Dendritic cell treated with granulocyte-macrophage colony-stimulating factor and Interleukin-4, amounts not matched to agents 40 ng/mL and 50 ng/mL, for 4 days (primary cell): ENCODE measurements around the gene DND1.
A peak's percentile ranks its signal among the peaks of the same experiment; 100 is the strongest.
"Not testable (repeated sequence)": the region's sequence is repeated elsewhere in the genome, so short reads cannot be mapped to it uniquely, and the experiment has no call there.

Source experiments
- H3K27ac Mint-ChIP-seq: one replicate; pipeline ENCODE4 v1.8.0; 2022; ENCODE audit warnings: mild to moderate bottlenecking, mixed read lengths
- H3K27me3 Mint-ChIP-seq: one replicate; pipeline ENCODE4 v1.8.0; 2022; ENCODE audit warnings: mild to moderate bottlenecking, mixed read lengths
- H3K36me3 Mint-ChIP-seq: one replicate; pipeline ENCODE4 v1.8.0; 2022; ENCODE audit warnings: low read depth, mixed read lengths
- H3K4me1 Mint-ChIP-seq: one replicate; pipeline ENCODE4 v1.8.0; 2022; ENCODE audit warnings: low read depth, mixed read lengths
- H3K4me3 Mint-ChIP-seq: one replicate; pipeline ENCODE4 v1.8.0; 2022; ENCODE audit warnings: mild to moderate bottlenecking, moderate library complexity, mixed read lengths
- H3K9me3 Mint-ChIP-seq: one replicate; pipeline ENCODE4 v1.8.0; 2022; ENCODE audit warnings: mixed read lengths
- intact Hi-C: fragments of 100-400 bp; cut with micrococcal nuclease; formaldehyde crosslinking; loops from one replicate; pipeline ENCODE4 v1.15.0; 2022

Gene DND1

DNA sequence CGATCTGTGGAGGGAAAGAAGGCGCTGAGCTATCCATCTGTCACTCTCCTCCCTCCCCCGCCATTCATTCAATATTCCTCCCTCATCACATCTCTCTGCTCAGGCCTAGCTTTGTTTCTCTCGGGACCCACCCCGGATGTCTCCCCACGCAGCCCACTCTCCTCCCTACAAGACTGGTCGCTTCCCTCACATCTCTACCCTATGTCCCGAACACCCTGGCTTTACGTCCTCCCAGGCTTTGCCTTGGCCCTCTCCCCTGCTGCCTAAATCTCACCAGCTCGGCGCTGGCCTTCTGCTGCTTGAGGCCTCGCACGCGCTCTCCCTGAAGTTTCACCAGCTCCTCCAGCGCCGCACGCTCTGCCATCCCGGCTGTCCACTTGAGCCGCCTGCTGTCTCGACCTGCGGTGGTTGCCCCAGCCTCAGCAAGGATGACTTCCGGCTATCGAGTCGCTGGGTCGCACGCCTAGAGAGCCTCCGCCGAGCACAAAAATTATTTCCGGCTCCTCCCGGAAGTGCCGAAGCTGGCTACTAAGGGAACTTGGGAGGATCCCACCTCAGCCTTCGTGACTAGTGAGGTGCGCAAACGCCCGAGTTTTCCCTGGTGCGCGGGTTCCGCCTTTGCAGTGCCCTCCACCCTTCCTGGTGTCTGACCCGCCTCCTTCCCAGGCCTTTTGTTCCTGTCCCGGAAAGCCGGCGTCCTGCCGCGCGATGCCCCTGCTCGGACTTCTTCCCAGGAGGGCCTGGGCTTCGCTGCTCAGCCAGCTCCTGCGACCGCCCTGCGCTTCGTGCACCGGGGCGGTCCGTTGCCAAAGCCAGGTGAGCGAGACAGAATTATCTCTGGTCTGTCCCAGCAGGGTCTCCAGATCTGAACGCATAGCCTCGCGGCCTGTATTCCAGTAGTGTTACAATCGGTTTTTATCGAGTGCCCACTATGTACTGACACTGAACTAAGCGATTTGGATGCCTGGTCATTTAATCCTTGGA, 17.9 kb upstream of the DND1 start, which contains the start of the genes HARS1 and HARS2:
Gene HARS1 (minus strand): TSS at position 430 of the 984 bp plus-strand sequence. CDS start 66 bp downstream, at position 364.
Gene HARS2 (plus strand): TSS at position 515 of the 984 bp plus-strand sequence. CDS start 194 bp downstream, at position 709.
- Mint-ChIP-seq H3K36me3 (peaks cover 74% of the 10 kb centered on the region), H3K4me1 (peaks cover 26% of the 10 kb centered on the region), H3K27me3 (no peaks in the 10 kb centered on the region), H3K9me3 (no peaks in the 10 kb centered on the region), H3K4me3 (peak within 1 kb of the TSS; percentile 98), H3K27ac (peak within 1 kb of the TSS; percentile 92)
- intact Hi-C loops, result loop anchor here (1.0 to 10.0 kb wide), 4 partner anchors 27 to 286 kb away; partner anchors contain the start of genes ANKHD1, EIF4EBP3, IK and NDUFA2

DNA sequence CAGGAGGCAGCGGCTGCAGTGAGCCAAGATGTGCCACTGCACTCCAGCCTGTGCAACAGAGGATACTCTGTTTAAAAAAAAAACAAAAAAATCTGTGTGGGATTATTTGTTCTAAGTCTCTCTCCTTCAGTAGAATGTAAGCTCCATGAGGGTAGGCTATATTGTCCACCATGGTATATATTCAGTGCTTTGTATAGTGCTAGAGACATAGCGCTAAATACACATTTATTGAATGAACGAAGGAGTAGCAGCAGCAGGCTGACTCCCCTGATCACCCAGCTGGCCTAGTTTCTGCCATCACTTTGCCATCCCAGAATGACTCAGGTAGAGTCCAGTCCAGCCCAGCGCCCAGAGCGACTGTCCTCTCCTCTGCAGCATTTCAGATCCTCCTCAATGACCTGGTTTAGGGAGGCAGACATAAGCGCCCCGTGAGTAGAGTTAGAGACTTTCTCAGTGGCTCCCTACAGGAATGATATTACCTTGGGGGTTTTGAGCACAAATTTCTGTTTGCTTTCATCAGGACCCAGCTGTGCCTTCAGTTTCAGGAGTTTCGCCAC, 17.1 kb upstream of the DND1 start:
- Mint-ChIP-seq H3K4me1 (peaks cover 26% of the 10 kb centered on the region), H3K4me3 (peak overlapping the region; percentile 98), H3K27ac (peak overlapping the region; percentile 92), H3K9me3 (no peaks in the 10 kb centered on the region), H3K36me3 (peaks cover 74% of the 10 kb centered on the region), H3K27me3 (no peaks in the 10 kb centered on the region)
- intact Hi-C loops, result loop anchor here (2.0 to 10.0 kb wide), 3 partner anchors 43 to 286 kb away; partner anchors contain the start of genes ANKHD1, EIF4EBP3, IK and NDUFA2

DNA sequence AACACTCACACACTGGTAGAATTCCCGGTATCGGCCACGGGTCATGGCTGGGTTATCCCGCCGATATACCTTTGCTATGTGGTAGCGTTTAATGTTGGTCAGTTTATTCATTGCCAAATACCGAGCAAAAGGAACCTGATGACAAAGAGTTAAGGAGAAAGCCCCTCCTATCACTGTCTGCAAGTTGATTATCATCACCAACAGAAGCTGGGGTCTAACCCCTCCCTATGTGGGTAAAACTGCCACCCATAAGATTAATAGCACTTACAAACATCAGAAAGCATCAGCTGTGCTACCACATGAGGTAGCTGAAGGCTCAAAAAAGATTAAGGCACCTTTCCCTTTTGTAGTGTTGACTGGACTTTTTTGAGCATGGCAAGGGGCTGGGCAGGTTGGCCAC, 5.6 kb upstream of the DND1 start:
- H3K36me3 Mint-ChIP-seq, result peaks cover 95% of the 10 kb centered on the region

DNA sequence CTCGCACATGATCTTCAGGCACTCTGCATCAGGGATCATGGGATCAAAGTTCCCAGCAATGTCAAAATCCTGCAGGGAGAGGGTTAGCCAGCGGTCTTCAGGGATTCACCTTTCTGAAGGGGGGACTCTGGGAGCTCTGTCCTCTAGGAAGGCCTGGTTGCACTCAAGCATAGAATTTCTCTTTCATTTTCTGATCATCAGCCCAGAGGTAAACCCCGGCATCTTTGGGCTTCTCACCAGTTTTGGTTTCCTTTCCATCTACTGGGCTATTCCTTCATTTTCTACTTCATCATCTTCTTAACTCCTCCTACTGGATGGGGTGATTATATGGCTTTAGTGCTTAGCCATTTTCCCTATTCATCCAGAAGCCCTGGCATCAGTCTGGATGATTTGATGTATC, 4.6 kb upstream of the DND1 start:
- intact Hi-C loops, result no loop called here
- Mint-ChIP-seq H3K9me3 (no peaks in the 10 kb centered on the region), H3K27me3 (no peaks in the 10 kb centered on the region), H3K4me3 (no peak overlapping the region), H3K27ac (no peak overlapping the region), H3K36me3 (peaks cover 95% of the 10 kb centered on the region), H3K4me1 (no peaks in the 10 kb centered on the region)

More for the DNA sequence above, 5.6 kb upstream of the DND1 start:
- no peak overlapping the region for H3K4me3 Mint-ChIP-seq
- H3K9me3 Mint-ChIP-seq, result no peaks in the 10 kb centered on the region
- no peaks in the 10 kb centered on the region for H3K27me3 Mint-ChIP-seq
- H3K27ac Mint-ChIP-seq, result no peak overlapping the region
- intact Hi-C loops, result no loop called here
- no peaks in the 10 kb centered on the region for H3K4me1 Mint-ChIP-seq

DNA sequence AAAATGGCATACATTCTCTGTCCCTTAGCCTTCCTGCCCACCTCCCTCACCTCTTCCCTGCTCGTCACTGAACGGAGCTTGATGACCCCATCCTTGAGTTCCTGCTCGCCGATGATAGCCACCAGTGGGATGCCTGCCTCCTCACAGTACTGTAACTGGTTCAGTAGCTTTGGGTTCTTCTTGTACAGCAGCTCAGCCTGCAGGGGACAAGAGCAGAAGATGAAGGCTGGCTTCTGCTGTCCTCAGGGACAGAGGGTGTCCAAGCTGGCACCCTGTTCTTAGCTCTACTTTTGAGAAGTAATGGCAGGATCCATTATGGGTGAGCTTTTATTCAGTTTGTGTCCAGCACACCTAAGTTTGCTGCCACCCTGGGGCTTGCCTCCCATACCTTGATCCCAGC, 1.3 kb upstream of the DND1 start:
- no peak overlapping the region for H3K4me3 Mint-ChIP-seq
- H3K27ac Mint-ChIP-seq, result peak overlapping the region; percentile 6
- H3K27me3 Mint-ChIP-seq, result no peaks in the 10 kb centered on the region
- H3K4me1 Mint-ChIP-seq, result no peaks in the 10 kb centered on the region
- H3K9me3 Mint-ChIP-seq, result no peaks in the 10 kb centered on the region
- intact Hi-C loops, result no loop called here
- peaks cover 100% of the 10 kb centered on the region for H3K36me3 Mint-ChIP-seq

DNA sequence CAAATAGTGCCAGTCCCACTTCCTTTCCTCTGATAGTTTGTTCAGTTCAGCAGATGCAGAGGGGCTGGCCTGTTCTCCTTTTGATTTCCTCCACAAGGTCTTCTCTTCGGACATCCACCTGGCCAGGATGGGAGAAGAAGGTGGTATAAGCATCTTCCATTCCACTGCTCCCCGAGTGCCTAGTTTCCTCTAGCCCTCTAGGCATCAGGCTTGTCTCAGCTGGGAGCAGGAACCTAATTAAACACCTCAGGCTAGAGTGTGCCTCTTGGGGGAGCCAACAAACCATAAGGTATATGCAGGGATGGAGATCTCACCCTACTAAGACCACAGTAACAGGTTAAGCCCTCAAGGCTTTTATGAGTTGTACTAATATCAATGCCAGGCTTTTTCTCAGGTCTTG, 835 bp upstream of the DND1 start:
- intact Hi-C loops, result no loop called here
- Mint-ChIP-seq H3K27ac (no peak overlapping the region), H3K9me3 (no peaks in the 10 kb centered on the region), H3K4me3 (no peak overlapping the region), H3K27me3 (no peaks in the 10 kb centered on the region), H3K36me3 (peaks cover 100% of the 10 kb centered on the region), H3K4me1 (no peaks in the 10 kb centered on the region)

DNA sequence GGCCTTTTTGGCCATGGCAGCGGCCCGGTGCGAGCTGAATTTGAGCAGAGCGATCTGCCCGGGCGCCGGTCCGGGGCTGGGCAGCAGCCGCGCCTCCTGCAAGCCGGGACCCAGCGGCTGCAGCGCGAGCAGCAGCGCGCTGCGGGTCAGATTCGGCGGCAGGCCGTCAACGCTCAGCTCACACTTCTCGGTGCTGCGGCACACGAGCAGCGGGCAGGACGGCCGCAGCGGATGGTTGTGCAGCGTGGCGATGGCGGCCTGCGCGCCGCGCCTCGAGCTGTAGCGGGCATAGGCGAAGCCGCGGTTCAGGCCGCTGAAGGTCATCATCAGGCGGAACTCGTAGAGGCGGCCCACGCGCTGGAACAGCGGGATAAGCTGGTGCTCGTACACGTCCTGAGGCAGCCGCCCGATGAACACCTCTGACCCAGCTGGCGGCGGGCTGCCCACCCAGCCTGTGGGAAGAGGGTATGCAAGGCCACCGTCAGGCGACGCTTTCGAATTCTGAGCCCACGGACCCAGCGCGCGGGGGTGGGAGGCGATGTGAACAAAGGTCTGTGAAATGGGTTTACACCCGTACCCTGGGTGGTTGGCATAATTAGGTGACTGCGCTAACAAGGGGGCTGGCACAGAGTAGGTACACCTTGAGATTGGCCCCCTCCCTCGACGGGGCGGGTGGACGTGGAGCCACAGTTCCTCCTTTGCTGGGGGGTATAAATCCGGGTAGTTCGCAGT, 755 bp downstream of the DND1 start:
- Mint-ChIP-seq H3K9me3 (no peaks in the 10 kb centered on the region), H3K27me3 (no peaks in the 10 kb centered on the region), H3K27ac (no peak overlapping the region), H3K36me3 (peaks cover 100% of the 10 kb centered on the region), H3K4me1 (peaks cover 6% of the 10 kb centered on the region), H3K4me3 (no peak overlapping the region)
- intact Hi-C loops, result no loop called here

DNA sequence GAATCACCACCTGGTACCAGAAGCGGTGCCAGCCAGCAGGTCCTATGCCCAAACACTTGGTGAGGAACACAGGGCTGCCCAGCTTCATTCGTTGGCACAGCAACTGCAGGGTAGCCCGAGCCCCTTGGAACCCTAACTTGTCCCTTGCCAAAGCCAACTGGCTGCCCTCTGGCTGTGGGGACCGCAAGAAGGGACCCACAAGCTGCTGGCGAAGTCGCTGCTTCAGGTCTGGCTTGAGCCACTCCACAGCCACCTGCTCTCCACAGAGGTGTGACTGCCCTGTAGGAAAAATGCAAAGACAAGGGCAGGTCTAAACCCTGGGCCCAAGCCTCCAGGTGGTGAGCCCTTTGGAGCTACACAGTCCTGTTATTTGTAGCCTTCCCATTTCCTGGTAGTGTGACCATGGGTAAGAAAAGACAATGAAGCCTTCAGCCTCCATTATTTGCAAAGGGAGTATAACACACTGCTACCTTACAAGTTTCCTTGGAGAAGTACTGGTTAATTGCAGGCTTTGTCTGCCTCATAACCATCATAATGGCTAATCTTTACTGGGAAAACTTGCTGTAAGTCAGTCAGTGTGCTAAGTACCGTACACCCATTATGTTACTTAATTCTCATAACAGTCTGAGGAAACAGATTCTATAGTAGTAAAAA, 1.8 kb downstream of the DND1 start:
- Mint-ChIP-seq H3K4me1 (peaks cover 16% of the 10 kb centered on the region), H3K9me3 (no peaks in the 10 kb centered on the region), H3K36me3 (peaks cover 100% of the 10 kb centered on the region), H3K27me3 (no peaks in the 10 kb centered on the region), H3K4me3 (no peak overlapping the region), H3K27ac (no peak overlapping the region)
- intact Hi-C loops, result no loop called here

DNA sequence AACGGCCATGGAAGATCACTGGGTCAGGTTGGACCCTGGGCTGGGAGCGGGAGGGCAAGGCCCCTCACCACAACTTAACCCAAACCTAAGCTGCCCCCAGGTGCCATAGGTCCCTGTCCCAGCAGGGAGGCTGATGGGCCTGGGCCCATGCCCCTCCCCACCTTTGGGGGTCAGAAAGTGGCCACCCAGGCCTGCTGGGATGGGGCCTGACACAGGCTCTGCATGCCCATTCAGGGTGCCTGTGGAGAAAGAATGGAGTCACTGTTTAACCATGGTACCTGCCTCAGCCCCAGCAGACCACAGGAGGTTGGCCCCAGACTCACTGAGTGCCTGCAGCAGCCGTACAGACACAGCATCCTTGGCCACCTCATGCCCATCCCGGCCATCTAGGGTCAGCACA, 2.3 kb downstream of the DND1 start:
- H3K27ac Mint-ChIP-seq, H3K27me3 Mint-ChIP-seq, H3K9me3 Mint-ChIP-seq, intact Hi-C loops, H3K4me3 Mint-ChIP-seq: not testable (repeated sequence)
- Mint-ChIP-seq H3K4me1 (peaks cover 22% of the 10 kb centered on the region), H3K36me3 (peaks cover 100% of the 10 kb centered on the region)

DNA sequence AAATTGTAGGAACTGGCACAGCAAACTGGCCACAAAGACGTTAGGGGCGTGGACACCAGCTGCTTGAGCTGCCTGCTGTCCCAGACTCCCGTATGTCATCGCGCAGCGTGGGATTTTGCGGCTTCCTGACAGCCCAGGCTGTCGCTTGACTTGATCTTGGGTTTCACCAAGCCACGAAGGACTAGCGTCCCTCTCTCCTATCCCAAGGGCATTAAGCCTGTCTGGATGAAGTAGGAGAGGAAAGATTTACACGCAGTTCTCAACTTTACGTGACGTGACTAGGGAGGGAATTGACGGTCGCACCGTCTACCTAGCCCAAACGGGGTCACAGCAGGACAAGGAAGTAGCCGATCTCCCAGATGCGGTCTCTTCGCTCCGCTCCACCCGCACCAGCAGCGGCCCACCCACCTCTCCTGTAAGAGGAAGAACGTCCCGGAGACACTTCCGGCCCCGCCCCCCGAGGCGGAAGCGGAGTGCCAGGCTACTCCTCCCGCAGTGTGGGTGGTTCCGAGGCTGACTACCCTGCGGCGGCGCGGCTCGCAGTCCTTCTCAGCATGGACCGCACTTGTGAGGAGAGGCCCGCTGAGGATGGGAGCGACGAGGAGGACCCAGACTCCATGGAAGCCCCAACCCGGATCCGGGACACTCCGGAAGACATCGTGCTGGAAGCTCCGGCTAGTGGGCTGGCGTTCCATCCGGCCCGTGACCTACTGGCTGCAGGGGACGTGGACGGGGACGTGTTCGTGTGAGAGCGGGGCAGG, 8.8 kb downstream of the DND1 start, which contains the start of gene WDR55:
Gene WDR55 (plus strand): TSS at position 546 of the 761 bp plus-strand sequence. CDS start 9 bp downstream, at position 555.
- H3K27ac Mint-ChIP-seq, result peak within 1 kb of the TSS; percentile 98
- peaks cover 89% of the 10 kb centered on the region for H3K36me3 Mint-ChIP-seq
- peaks cover 48% of the 10 kb centered on the region for H3K4me1 Mint-ChIP-seq
- no peaks in the 10 kb centered on the region for H3K27me3 Mint-ChIP-seq
- intact Hi-C loops, result loop anchor here (1.0 to 10.0 kb wide), 5 partner anchors 17 to 260 kb away; partner anchors contain the start of genes ANKHD1, HARS1, HARS2 and IK
- no peaks in the 10 kb centered on the region for H3K9me3 Mint-ChIP-seq
- peak within 1 kb of the TSS; percentile 89 for H3K4me3 Mint-ChIP-seq

DNA sequence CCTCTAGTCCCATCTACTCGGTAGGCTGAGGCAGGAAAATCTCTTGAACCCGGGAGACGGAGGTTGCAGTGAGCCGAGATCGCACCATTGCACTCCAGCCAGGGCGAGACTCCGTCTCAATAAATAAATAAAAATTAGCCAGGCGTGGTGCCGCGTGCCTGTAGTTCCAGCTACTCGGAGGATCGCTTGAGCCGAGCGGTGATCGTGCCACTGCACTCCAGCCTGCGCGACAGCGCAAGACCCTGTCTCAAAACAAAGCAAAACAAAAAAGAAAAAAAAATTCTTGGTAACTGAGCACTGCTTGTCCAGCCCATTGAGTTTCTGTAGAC, 9.4 kb downstream of the DND1 start:
- Mint-ChIP-seq H3K36me3 (peaks cover 89% of the 10 kb centered on the region), H3K4me3 (peak overlapping the region; percentile 89)

DNA sequence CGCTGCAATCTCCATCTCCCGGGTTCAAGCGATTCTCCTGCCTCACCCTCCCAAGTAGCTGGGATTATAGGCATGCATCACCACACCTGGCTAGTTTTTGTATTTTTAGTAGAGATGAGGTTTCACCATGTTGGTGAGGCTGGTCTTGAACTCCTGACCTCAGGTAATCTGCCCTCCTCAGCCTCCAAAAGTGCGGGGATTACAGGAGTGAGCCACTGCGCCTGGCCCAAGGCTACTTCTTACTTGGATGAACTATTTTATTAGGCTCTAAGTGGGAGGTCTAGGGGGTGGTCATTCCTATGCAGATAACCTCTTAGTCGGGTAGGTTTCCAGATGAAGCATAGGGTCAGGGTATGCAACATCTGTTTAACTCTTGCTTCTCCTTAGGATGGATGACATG, 13.0 kb downstream of the DND1 start:
- H3K27ac Mint-ChIP-seq, H3K27me3 Mint-ChIP-seq, H3K4me3 Mint-ChIP-seq, H3K9me3 Mint-ChIP-seq: not testable (repeated sequence)
- Mint-ChIP-seq H3K4me1 (peaks cover 24% of the 10 kb centered on the region), H3K36me3 (peaks cover 90% of the 10 kb centered on the region)
- intact Hi-C loops, result loop anchor here (10.0 kb wide), 1 partner anchor 256 kb away; the partner anchor contains the start of gene ANKHD1

More for the DNA sequence above, 9.4 kb downstream of the DND1 start:
- Mint-ChIP-seq H3K27me3 (no peaks in the 10 kb centered on the region), H3K9me3 (no peaks in the 10 kb centered on the region), H3K4me1 (peaks cover 48% of the 10 kb centered on the region), H3K27ac (peak overlapping the region; percentile 98)
- intact Hi-C loops, result loop anchor here (1.0 to 10.0 kb wide), 5 partner anchors 17 to 259 kb away; partner anchors contain the start of genes ANKHD1, HARS1, HARS2 and IK
